Thoracic aorta (tissue), 2 donors: ENCODE measurements around the gene LEPROT. TPM values are rescaled to one million over a fixed set of nuclear protein-coding genes. Genes with fewer than 3 reads are reported as not detected.
"Not testable (repeated sequence)": the region's sequence is repeated elsewhere in the genome, so short reads cannot be mapped to it uniquely, and the experiment has no call there.

Experiments used
- ATAC-seq: fragments of 150-250 bp; one replicate; pipeline ENCODE4 v1.8.0; 2017; ENCODE audit warnings: low read depth; ENCODE audit not compliant: insufficient number of reproducible peaks, low FRiP score
- DNase-seq: peaks from one replicate; pipeline ENCODE4 v3.0.0-alpha.2; 2020; ENCODE audit warnings: low spot score
- H3K27ac ChIP-seq, 2 donors: fragments of 200-600 bp; sonication (generic); 1 replicate in 1 of 2; 2 replicates in 1 of 2; pipeline ENCODE4 v1.5.1; 2016; ENCODE audit warnings: mild to moderate bottlenecking in 2 of 2, moderate library complexity in 2 of 2
- H3K27me3 ChIP-seq: fragments of 200-600 bp; sonication (generic); replicated peaks from 2 replicates; pipeline ENCODE4 v1.6.0; 2016; ENCODE audit warnings: mild to moderate bottlenecking; ENCODE audit not compliant: insufficient read depth
- H3K36me3 ChIP-seq: fragments of 200-600 bp; sonication (generic); one replicate; pipeline ENCODE4 v1.5.1; 2016
- H3K4me1 ChIP-seq, 2 donors: fragments of 200-600 bp; sonication (generic); 1 replicate in 1 of 2; 2 replicates in 1 of 2; pipeline versions ENCODE4 v1.5.1 to v1.6.0; 2016; ENCODE audit warnings: low read depth in 2 of 2, mild to moderate bottlenecking in 1 of 2; ENCODE audit not compliant: control insufficient read depth in 1 of 2
- H3K4me3 ChIP-seq: fragments of 200-600 bp; sonication (generic); 2 replicates; pipeline ENCODE4 v1.5.1; 2016; ENCODE audit warnings: mild to moderate bottlenecking
- H3K9me3 ChIP-seq: fragments of 200-600 bp; sonication (generic); 2 replicates; pipeline ENCODE4 v1.5.1; 2016
- CTCF ChIP-seq: fragments of 200-600 bp; sonication (generic); IDR thresholded peaks from one replicate; pipeline ENCODE4 v1.5.1; 2019; ENCODE audit warnings: antibody characterized with exemption
- total RNA-seq, 2 donors: library from RNA; depleted of rRNA; stranded (reverse); fragments of >200 nt; gene quantifications; one replicate each; pipeline versions ENCODE4 v1.1.0 to v1.2.3, GENCODE V29; 2016

LEPROT gene
- total RNA-seq, result 10 to 100 TPM; 79.5 to 82.9 TPM

GRCh38 chr1:65420590-65421350, at the start of gene LEPROT, which contains the start of gene LEPR:
LEPROT (plus strand) TSS chr1:65420668; CDS start chr1:65420725, 57 bp downstream.
LEPR (plus strand) TSS chr1:65420668; CDS start chr1:65565566, 144,898 bp downstream.
- Histone ChIP-seq H3K9me3 (no peaks in the 10 kb centered on the region), H3K36me3 (peaks cover 4% of the 10 kb centered on the region), H3K27me3 (no peaks in the 10 kb centered on the region), H3K4me3 (peak within 1 kb of the TSS; percentile 89), H3K27ac (peak within 1 kb of the TSS; percentile 93 to 96), H3K4me1 (peaks cover 15 to 33% of the 10 kb centered on the region in 2 donors)
- no peak for TF ChIP-seq CTCF
- no peak for ATAC-seq
- no peak for DNase-seq

- Histone ChIP-seq H3K27ac (no peak overlapping the region), H3K4me3 (no peak overlapping the region)
- ATAC-seq, result no peak
Observed at GRCh38 chr1:65371544-65371943, 48.9 kb upstream of the LEPROT start.

GRCh38 chr1:65372557-65372956, 47.9 kb upstream of the LEPROT start:
- H3K4me3 ChIP-seq, result no peak overlapping the region

More at GRCh38 chr1:65371544-65371943, 48.9 kb upstream of the LEPROT start:
- H3K4me1 ChIP-seq, result no peaks in the 10 kb centered on the region
- H3K9me3 ChIP-seq, result no peaks in the 10 kb centered on the region
- no peaks in the 10 kb centered on the region for H3K36me3 ChIP-seq
- no peak for DNase-seq
- no peak for TF ChIP-seq CTCF
- H3K27me3 ChIP-seq, result no peaks in the 10 kb centered on the region

GRCh38 chr1:65377496-65378246, 42.8 kb upstream of the LEPROT start:
- Histone ChIP-seq H3K27me3 (no peaks in the 10 kb centered on the region), H3K4me3 (no peak overlapping the region), H3K36me3 (no peaks in the 10 kb centered on the region), H3K4me1 (no peaks in the 10 kb centered on the region), H3K27ac (no peak overlapping the region), H3K9me3 (no peaks in the 10 kb centered on the region)
- TF ChIP-seq CTCF, result no peak
- no peak for ATAC-seq
- DNase-seq, result no peak

More at GRCh38 chr1:65372557-65372956, 47.9 kb upstream of the LEPROT start:
- Histone ChIP-seq H3K4me1 (no peaks in the 10 kb centered on the region), H3K9me3 (no peaks in the 10 kb centered on the region), H3K27ac (no peak overlapping the region), H3K27me3 (no peaks in the 10 kb centered on the region), H3K36me3 (no peaks in the 10 kb centered on the region)
- no peak for ATAC-seq
- no peak for TF ChIP-seq CTCF
- DNase-seq, result no peak

- no peaks in the 10 kb centered on the region for H3K4me1 ChIP-seq
- no peak for TF ChIP-seq CTCF
- H3K4me3 ChIP-seq, result no peak overlapping the region
- no peaks in the 10 kb centered on the region for H3K36me3 ChIP-seq
- H3K9me3 ChIP-seq, result no peaks in the 10 kb centered on the region
- no peak overlapping the region for H3K27ac ChIP-seq
- ATAC-seq, result no peak
- DNase-seq, result no peak
- no peaks in the 10 kb centered on the region for H3K27me3 ChIP-seq
Observed at GRCh38 chr1:65378247-65378946, 42.1 kb upstream of the LEPROT start.

- ATAC-seq, DNase-seq, H3K4me1 ChIP-seq, H3K4me3 ChIP-seq, H3K27ac ChIP-seq, H3K9me3 ChIP-seq, H3K27me3 ChIP-seq, H3K36me3 ChIP-seq: not testable (repeated sequence)
Observed at GRCh38 chr1:65384426-65384825, 36.0 kb upstream of the LEPROT start.
